Fibroblast of lung (primary cell): Measurements from ENCODE around the gene CDK9.

Experiments
- EZH2 ChIP-seq: IDR thresholded peaks from 2 replicates; pipeline ENCODE4 v1.5.1; 2012; ENCODE audit warnings: low read length, control low read depth, mild to moderate bottlenecking; ENCODE audit errors: missing control alignments
- TF ChIP-seq, protein P1 (sequence below), 2 donors: IDR thresholded peaks in 1 of 2; conservative IDR thresholded peaks in 1 of 2; 1 replicate in 1 of 2; 2 replicates in 1 of 2; pipeline ENCODE4 v1.5.1; 2011 to 2012; ENCODE audit warnings: low read length in 2 of 2, control low read depth in 1 of 2, inconsistent platforms in 1 of 2, low read depth in 1 of 2, mild to moderate bottlenecking in 1 of 2

DNA sequence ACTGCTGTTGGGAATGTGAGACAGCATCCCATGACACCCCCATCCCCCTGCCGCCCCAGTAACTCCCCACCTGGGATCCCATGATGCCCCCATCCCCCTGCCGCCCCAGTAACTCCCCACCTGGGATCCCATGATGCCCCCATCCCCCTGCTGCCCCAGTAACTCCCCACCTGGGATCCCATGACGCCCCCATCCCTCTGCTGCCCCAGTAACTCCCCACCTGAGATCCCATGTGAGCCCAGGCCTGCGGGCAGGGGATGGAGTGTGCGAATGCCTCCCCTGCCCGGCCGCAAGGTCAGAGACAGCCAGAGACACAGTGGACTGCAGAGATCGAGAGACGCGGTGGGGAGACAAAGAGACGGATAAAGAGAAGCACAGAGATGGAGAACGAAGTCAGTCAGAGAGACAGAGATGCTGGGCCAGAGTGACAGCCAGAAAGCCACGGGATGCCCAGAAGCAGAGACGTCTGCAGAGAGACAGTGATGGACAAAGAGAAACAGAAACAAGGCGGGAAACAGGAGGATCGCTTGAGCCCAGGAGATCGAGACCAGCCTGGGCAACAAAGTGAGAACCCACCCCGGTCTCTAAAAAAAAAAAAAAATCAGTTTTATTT is 8.4 kb upstream of the CDK9 start:
- TF ChIP-seq, protein P1, sequence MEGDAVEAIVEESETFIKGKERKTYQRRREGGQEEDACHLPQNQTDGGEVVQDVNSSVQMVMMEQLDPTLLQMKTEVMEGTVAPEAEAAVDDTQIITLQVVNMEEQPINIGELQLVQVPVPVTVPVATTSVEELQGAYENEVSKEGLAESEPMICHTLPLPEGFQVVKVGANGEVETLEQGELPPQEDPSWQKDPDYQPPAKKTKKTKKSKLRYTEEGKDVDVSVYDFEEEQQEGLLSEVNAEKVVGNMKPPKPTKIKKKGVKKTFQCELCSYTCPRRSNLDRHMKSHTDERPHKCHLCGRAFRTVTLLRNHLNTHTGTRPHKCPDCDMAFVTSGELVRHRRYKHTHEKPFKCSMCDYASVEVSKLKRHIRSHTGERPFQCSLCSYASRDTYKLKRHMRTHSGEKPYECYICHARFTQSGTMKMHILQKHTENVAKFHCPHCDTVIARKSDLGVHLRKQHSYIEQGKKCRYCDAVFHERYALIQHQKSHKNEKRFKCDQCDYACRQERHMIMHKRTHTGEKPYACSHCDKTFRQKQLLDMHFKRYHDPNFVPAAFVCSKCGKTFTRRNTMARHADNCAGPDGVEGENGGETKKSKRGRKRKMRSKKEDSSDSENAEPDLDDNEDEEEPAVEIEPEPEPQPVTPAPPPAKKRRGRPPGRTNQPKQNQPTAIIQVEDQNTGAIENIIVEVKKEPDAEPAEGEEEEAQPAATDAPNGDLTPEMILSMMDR (conservative IDR thresholded peaks at IDR 0.05 in 1 of 2, IDR thresholded peaks at IDR 0.05 in 1 of 2; ENCODE audit: low read depth in 1 of 2, low read length in 2 of 2): no peak
- no peak for TF ChIP-seq EZH2
